GM12892 (cell line): ENCODE results near the gene GTF3C2.

ENCODE experiments used
- DNase-seq: peaks from one replicate; pipeline ENCODE4 v3.0.0; 2011; ENCODE audit not compliant: insufficient read length
- FAIRE-seq: peaks from 2 replicates; lab custom pipeline; 2011; peaks lifted over from hg19 to GRCh38; lab: Jason Lieb, UNC
- POLR2A ChIP-seq: IDR thresholded peaks from 2 replicates; pipeline ENCODE4 v1.6.1; 2011; ENCODE audit warnings: low read depth, low read length, control low read depth
- POLR2AphosphoS5 ChIP-seq: IDR thresholded peaks from 2 replicates; pipeline ENCODE4 v1.6.1; 2011; ENCODE audit warnings: low read depth, low read length, control low read depth
- TAF1 ChIP-seq: IDR thresholded peaks from 2 replicates; pipeline ENCODE4 v1.6.1; 2011; ENCODE audit warnings: low read depth, mild to moderate bottlenecking, control low read depth, low read length, borderline replicate concordance

GTF3C2 gene

DNA sequence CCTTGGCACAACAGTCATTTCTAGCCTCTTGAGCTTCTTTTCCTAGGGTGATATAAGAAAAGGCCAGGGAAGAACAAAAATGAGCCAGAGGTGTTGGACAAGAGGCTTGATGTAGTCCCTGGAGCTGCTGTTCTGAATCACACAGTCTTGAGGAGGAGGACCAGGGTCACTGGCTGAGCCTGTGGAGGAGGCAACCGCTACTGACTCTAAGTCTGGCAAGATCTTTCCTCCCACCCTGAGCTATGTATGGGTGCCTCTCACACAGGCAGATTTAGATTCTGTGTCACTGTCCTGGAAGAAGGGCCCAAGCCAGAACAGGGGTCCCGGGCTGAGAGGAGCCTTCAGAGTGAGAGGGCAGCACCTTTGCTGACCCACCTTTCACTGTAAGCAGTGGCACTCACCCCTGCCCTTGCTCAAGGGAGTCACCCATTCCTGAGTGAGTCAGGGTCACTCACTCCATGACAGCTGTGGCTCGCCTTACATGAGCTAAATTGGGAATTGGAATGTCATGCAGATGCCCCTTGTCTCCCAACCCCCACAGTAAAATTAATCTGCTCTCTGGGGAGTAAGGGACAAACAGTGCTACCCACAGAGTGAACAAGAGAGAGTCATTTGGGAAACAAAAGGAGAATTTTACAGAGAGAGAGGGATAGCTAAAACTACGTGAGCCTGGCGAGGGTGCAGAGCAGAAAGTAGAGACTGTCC, 74.6 kb downstream of the GTF3C2 start, which contains the start of gene TRIM54:
Gene TRIM54 (plus strand): TSS at position 575 of the 705 bp plus-strand sequence. CDS start 303 bp downstream, outside the sequence.
- DNase-seq (no peak), FAIRE-seq (no peak)
- TF ChIP-seq POLR2A (no peak), TAF1 (no peak), POLR2AphosphoS5 (no peak)

DNA sequence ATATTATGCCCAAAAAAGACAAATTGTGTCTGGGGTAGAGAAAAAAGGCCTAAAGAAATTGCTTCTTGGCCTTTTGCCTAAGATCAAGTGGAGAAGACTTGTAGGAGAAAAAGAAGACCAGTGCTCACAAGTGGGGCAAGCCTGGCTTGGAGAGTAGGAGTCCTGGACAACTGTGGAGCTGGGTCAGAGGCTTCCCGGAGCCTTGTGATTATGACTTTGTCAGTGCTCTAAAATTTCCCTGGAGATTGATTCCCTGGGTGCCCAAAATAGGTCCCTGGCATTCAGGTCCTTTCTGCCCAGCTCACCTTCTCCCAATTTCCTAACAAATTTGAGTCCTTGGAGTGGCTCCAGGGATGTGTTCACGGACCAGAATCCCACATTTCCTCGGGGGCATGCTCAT, 75.1 kb downstream of the GTF3C2 start:
- FAIRE-seq (no peak), DNase-seq (no peak)
- no peak for TF ChIP-seq POLR2AphosphoS5
- TF ChIP-seq POLR2A = no peak
- no peak for TF ChIP-seq TAF1

DNA sequence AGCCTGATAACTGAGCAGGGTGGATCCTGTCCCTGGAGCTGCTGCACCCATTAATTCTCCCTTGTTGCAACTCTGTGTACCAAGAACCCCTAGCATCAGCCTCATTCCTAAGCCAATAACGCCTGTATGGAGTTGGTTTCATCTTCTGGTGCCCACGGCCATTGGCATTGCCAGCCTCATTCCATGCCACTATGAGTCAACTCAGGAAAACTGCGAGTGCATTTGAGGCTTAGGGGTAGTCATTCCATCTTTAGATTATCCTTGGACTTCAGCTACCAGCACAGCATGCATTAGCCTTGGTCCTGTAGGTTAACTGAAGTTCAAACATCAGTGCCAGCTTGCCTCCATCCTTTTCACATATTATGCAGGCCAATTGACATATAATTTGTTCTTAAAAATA, 75.7 kb downstream of the GTF3C2 start:
- DNase-seq (no peak), FAIRE-seq (no peak)
- TF ChIP-seq TAF1 (no peak), POLR2AphosphoS5 (no peak), POLR2A (no peak)

DNA sequence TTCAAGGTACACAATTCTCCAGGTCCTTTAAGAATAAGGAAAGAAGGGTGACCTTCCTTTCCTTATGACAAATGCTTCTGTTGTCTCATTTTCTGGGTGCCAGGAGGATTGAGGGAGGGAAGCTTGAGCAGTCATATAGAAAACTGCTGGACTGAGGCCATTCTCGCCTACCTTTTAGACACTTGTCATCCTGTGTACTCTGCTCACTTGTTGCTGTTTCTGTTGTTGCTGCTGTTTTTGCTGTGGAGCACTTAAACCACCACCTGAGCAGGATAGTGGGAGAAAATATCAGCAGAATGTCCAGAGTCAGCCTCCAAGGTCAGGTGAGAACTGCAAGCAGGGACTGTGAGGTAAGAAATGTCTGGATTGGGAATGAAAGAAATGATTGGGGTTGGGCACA, 78.6 kb downstream of the GTF3C2 start:
- FAIRE-seq (no peak), DNase-seq (no peak)
- no peak for TF ChIP-seq TAF1
- no peak for TF ChIP-seq POLR2A
- TF ChIP-seq POLR2AphosphoS5 = no peak
